ENCODE results near the gene COL7A1.

The COL7A1 gene

DNA sequence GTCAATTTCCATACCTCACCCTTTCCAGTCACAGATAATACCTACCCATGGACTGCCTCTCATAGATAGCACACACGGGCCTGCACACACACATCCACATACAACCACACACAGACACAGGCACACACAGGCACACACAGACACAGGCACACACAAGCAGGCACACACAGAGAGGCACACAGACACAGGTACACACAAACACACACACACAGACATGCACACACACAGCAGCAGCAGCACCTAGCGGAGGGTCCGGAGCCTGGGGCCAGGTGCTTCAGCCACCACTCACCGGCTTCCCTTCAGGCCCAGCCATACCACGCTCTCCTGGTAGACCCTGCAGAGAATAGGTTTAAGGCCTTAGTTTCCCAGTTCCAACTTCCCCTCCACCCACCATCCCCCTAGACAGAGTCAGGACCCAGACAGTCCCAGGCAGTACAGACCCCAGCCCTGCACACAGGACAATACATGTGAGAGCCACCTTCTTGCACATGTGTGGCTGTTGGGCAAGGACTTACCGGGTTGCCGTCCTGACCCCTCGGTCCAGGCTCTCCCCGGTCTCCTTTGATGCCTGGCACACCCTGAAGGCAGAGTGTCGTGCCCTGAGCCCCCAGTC lies 21.1 kb downstream of the COL7A1 start:
- H3K4me1 ChIP-seq (ENCODE audit: insufficient read depth, low read length, poor library complexity, severe bottlenecking), result no peaks in the 10 kb centered on the region
- no peaks in the 10 kb centered on the region for H3K9me3 ChIP-seq (ENCODE audit: insufficient read depth, low read depth, low read length)
- no peak overlapping the region for H2AFZ ChIP-seq (ENCODE audit: low read length)
- no peaks in the 10 kb centered on the region for H3K79me2 ChIP-seq (ENCODE audit: insufficient read depth, low read length)
- no peaks in the 10 kb centered on the region for H3F3A ChIP-seq (ENCODE audit: low read depth)
- TF ChIP-seq CTCF (conservative IDR thresholded peaks at IDR 0.05; ENCODE audit: low read length), result no peak
- no peak for TF ChIP-seq EZH2phosphoT487 (IDR thresholded peaks at IDR 0.05; ENCODE audit: borderline replicate concordance)
- no peaks in the 10 kb centered on the region for H3K27me3 ChIP-seq (ENCODE audit: insufficient read depth, low read length, poor library complexity, severe bottlenecking)
- H3K4me3 ChIP-seq (ENCODE audit: low read length, poor library complexity, severe bottlenecking), result no peak overlapping the region
- no peaks in the 10 kb centered on the region for H3K9me2 ChIP-seq (replicated peaks; ENCODE audit: low read depth, low read length)
- H3K9ac ChIP-seq (ENCODE audit: low read depth, low read length, poor library complexity, severe bottlenecking), result no peak overlapping the region
- no peaks in the 10 kb centered on the region for H3K36me3 ChIP-seq (ENCODE audit: insufficient read depth, low read length)
- H3K4me2 ChIP-seq (ENCODE audit: low read depth, low read length, poor library complexity, severe bottlenecking), result no peak overlapping the region
- no peaks in the 10 kb centered on the region for H4K20me1 ChIP-seq (ENCODE audit: insufficient read depth, low read length, poor library complexity, severe bottlenecking)

DNA sequence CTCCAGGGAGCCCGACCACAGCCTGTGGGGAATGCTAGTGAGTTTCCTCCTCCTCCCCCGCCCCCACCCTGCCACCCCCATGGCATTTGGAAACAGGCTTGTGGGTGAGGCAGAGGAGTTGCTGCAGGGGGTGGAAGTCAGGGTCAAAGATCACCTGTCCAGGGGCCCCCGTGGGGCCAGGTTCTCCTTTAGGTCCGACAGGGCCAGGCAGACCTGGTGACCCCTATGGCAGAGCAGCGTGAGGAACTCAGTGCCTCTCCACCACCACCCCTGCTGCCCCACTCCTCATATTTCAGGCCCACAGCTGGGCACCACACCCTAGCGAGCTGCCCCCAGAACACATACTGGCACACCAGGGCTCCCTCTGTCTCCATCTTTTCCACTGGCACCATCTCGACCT lies 22.6 kb downstream of the COL7A1 start:
- no peak overlapping the region for H3K9ac ChIP-seq (ENCODE audit: low read depth, low read length, poor library complexity, severe bottlenecking)
- H3K79me2 ChIP-seq (ENCODE audit: insufficient read depth, low read length), result no peaks in the 10 kb centered on the region
- TF ChIP-seq EZH2phosphoT487 (IDR thresholded peaks at IDR 0.05; ENCODE audit: borderline replicate concordance) (no peak), CTCF (conservative IDR thresholded peaks at IDR 0.05; ENCODE audit: low read length) (no peak)
- H3K36me3 ChIP-seq (ENCODE audit: insufficient read depth, low read length), result no peaks in the 10 kb centered on the region
- no peaks in the 10 kb centered on the region for H3K27me3 ChIP-seq (ENCODE audit: insufficient read depth, low read length, poor library complexity, severe bottlenecking)
- no peak overlapping the region for H2AFZ ChIP-seq (ENCODE audit: low read length)
- H3K9me3 ChIP-seq (ENCODE audit: insufficient read depth, low read depth, low read length), result no peaks in the 10 kb centered on the region
- H3K4me2 ChIP-seq (ENCODE audit: low read depth, low read length, poor library complexity, severe bottlenecking), result no peak overlapping the region
- no peaks in the 10 kb centered on the region for H4K20me1 ChIP-seq (ENCODE audit: insufficient read depth, low read length, poor library complexity, severe bottlenecking)
- no peaks in the 10 kb centered on the region for H3K4me1 ChIP-seq (ENCODE audit: insufficient read depth, low read length, poor library complexity, severe bottlenecking)
- no peaks in the 10 kb centered on the region for H3K9me2 ChIP-seq (replicated peaks; ENCODE audit: low read depth, low read length)
- H3K4me3 ChIP-seq (ENCODE audit: low read length, poor library complexity, severe bottlenecking), result no peak overlapping the region
- H3F3A ChIP-seq (ENCODE audit: low read depth), result no peaks in the 10 kb centered on the region

DNA sequence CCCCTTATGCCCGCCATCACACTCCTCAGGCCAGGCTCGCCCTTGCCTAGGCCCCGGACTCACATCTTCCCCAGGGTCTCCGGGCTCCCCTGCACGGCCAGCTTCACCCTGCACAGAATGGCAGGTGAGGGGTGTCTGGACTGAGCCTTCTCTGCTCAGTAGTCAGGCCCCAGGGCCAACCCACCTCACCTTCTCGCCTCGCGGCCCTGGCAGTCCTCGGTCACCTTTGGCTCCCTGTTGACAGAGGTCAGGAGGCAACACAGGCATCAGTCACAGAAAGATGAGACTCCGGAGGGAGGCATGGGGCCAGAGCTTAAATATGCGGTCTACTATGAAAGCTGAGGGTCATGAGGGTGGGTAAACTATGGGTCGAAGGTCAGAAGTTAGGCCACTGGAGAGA lies 23.2 kb downstream of the COL7A1 start:
- H4K20me1 ChIP-seq (ENCODE audit: insufficient read depth, low read length, poor library complexity, severe bottlenecking), result no peaks in the 10 kb centered on the region
- H3K4me3 ChIP-seq (ENCODE audit: low read length, poor library complexity, severe bottlenecking), result no peak overlapping the region
- H3K79me2 ChIP-seq (ENCODE audit: insufficient read depth, low read length), result no peaks in the 10 kb centered on the region
- H3K4me1 ChIP-seq (ENCODE audit: insufficient read depth, low read length, poor library complexity, severe bottlenecking), result no peaks in the 10 kb centered on the region
- H3K36me3 ChIP-seq (ENCODE audit: insufficient read depth, low read length), result no peaks in the 10 kb centered on the region
- H3K9ac ChIP-seq (ENCODE audit: low read depth, low read length, poor library complexity, severe bottlenecking), result no peak overlapping the region
- no peaks in the 10 kb centered on the region for H3F3A ChIP-seq (ENCODE audit: low read depth)
- H3K4me2 ChIP-seq (ENCODE audit: low read depth, low read length, poor library complexity, severe bottlenecking), result no peak overlapping the region
- no peaks in the 10 kb centered on the region for H3K9me3 ChIP-seq (ENCODE audit: insufficient read depth, low read depth, low read length)
- H3K9me2 ChIP-seq (replicated peaks; ENCODE audit: low read depth, low read length), result no peaks in the 10 kb centered on the region
- no peak overlapping the region for H2AFZ ChIP-seq (ENCODE audit: low read length)
- no peak for TF ChIP-seq CTCF (conservative IDR thresholded peaks at IDR 0.05; ENCODE audit: low read length)
- TF ChIP-seq EZH2phosphoT487 (IDR thresholded peaks at IDR 0.05; ENCODE audit: borderline replicate concordance), result no peak
- H3K27me3 ChIP-seq (ENCODE audit: insufficient read depth, low read length, poor library complexity, severe bottlenecking), result no peaks in the 10 kb centered on the region
